ENCODE measurements around the gene ACSL6.

The ACSL6 gene

DNA sequence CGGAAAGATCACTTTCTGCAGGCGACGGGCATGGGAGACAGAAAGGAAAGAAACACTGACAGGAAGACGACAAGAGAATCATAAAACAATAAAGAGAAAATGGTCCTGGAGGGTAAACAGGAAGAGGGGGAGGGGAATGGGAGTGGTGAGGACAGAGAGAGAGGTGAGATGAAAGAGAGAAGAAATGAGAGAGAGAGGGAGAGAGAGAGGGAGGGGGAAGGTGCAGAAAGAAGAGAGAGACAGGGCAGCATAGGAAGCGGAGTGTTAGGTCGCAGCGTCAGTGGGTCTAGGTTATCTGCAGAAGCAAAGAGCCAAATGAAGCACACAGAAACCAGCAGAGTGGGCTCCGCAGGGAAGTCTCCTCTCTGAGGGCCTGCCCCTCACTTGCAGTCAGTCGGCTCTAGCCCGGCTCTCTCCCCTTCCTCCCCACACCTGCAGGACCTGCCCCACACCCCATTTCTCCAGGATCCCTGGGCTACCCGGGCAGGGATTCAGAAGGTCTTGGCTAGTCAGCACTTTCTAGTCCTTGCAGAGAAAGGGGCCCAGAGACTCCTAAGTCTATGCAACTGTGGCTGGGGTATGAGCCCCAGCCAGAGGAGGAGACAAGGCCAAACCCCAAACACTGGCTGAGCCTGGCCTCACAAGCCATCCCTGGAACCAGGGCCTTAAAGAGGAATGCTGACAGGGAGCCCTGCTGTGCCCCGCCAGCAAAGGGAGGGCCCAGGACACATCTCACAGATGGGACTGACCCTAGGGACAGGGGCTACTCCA lies 36.3 kb downstream of the ACSL6 start:
- no peak for DNase-seq

DNA sequence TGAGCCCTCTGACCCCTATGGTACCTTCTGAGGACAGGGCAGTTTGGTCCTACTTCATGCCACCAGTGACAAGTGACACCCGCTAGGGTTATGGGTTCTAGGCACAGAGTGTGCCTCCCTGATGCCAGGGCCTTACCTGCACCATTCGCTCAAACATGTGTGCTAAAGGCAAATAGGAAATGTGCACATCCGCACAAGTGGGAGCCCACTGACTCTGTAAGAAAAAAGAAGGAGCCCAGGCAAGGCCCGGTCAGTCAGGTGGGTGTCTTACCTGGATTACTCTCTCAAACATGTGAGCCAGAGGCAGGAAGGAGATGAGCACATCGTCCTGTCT lies 36.9 kb downstream of the ACSL6 start:
- no peak for DNase-seq

DNA sequence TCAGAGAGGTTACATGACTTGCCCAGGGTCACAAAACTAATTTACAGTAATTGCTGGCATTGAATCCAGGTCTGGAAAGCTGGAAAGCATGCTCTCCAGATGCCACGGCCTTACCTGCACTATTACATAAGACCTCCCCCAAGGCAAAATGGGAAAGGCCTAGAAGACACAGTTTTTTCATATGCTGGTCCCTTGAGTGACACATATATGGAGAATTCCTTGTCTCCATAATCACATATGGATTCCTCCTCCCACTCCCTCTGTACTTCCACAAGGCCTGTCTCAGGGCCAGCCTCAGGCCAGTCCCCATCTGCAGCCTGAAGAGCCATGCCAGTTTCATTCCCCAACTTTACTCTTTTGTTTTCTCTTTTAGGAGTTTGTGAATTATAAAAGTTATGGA lies 37.4 kb downstream of the ACSL6 start:
- DNase-seq = no peak

DNA sequence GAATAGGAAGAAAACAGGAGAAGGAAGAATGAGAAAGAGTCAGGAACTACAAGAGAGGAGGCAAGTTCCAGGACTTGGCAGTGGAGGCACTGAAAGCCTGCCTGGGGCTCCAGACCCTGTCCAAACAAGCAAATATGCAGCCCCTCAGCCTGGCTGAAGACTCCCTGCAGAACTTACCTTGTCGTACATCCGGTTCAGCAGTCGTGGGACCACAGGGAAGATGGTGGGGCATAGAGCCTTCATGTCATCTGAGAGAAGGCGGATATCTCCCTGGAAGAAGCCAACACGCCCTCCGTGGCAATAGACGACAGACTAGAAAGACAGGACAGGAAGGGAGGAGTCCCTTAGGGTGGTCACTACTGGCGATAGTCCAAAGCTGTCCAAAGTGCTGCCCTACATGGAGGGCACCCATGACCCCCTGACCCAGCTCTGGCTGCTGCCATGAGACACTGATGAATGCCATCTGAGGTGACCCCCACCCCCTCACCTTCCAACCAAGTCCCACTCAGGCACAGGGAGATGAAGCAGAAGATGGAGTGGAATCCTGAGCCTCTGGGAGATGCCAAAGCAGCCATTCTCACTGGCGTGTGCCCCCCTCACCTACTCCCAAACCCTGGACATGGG lies 38.3 kb downstream of the ACSL6 start:
- no peak for DNase-seq

DNA sequence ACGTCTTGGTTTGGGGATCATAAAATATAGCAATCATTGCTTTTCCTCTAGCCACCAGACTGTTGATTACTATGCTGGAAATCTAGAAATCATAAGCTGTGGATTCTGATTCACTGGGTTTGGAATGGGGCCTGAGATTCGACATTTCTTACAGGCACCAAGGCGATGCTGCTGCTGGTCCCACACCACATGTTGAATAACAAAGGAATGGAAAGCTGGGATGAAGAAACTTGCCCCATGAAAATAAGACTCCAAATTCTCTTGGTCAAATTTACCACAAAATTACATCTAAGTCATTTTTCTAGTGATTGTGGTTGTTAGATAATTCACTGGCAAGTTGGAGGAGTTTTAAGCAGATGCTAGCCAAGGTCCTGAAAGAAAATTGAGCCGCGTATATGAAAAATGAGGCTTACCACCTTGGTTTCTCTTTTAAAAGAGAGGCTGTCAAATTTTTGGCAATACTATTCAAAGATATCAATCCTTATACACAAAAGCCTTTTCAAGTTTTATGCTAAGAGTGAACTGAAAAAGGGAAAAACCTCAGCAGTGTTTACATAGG lies 43.0 kb downstream of the ACSL6 start:
- DNase-seq = no peak

DNA sequence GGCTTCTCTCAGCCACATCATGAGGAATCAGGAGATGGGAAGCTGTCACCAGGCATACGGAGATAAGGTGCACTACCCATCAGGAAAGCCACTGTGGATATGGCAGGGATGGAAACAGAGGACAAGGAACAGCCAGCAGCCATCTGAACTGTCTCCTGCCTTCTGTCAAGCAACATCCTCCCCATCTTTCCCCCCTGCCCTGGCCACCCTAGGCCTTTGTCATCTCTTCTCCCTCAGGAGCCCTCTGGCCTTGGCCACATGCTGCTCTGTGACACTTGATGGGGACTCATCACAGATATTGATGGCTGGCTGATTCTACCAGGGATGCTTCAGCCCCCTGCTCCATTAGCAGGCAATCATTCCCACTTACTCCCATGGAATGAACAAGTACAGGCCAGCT lies 44.9 kb downstream of the ACSL6 start:
- no peak for DNase-seq

DNA sequence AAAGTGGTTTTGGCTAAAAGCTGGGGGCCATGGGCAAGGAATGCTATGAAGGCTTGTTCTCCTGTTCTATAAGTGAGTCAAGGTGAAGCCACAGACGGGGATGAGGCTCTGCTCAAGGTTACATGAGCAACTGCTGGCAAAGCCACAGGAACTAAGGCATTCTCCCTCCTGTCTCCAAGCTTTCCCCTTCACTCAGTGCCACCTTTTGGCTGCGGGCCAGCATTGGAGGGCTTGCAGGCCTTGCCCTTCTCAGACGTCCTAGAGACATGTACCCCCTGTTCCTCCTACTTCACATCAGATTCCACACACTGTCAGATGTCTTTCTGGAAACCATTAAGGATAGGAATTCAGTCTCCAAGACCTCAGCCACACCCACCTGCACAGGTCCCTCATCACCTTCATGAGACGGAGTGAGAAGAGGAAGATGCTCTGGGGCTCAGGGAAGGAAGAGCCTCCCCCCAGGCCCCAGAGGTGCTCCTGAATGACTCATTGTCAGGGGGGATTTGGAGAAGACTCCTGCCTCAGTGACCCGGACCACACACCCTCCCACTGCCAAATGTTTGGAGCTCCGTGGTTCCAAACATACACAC lies 45.5 kb downstream of the ACSL6 start:
- no peak for DNase-seq

DNA sequence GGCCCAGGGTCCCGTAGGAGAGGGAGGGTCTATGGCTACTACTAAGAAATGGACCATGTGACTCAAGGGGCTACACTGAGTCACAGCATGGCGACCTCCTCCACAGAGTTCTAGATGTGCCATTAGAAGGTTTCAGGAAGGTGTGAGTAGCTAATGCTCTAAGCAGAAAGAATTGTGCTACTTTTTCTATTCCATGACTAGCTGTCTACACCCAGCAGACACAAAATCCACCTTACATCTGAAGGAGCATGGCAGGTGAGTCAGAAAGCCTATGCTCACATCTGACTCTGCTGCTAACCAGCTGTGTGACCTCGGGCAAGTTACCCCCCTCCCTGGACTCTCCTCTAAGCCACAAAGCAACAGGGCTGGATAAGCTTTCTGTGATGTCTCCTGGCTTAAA lies 51.6 kb downstream of the ACSL6 start:
- no peak for DNase-seq

DNA sequence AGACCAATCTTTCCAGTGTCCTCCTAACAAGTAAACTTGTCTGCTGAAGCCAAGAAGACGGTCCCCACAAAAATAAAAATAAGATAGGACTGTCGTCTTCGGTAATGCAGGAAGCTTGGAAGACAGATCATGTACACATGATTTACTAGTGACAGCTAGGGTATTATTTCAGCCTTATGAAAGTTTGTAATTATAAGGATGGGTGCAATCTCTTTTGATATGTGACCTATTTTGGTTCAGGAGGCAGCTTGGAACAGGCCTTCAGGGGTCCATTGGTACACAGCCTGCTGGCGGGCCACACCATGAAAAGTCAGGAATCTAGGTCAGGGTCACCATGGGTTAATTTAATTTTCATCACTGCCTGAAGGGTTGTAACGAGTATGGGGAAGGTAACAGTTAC lies 52.3 kb downstream of the ACSL6 start:
- no peak for DNase-seq

DNA sequence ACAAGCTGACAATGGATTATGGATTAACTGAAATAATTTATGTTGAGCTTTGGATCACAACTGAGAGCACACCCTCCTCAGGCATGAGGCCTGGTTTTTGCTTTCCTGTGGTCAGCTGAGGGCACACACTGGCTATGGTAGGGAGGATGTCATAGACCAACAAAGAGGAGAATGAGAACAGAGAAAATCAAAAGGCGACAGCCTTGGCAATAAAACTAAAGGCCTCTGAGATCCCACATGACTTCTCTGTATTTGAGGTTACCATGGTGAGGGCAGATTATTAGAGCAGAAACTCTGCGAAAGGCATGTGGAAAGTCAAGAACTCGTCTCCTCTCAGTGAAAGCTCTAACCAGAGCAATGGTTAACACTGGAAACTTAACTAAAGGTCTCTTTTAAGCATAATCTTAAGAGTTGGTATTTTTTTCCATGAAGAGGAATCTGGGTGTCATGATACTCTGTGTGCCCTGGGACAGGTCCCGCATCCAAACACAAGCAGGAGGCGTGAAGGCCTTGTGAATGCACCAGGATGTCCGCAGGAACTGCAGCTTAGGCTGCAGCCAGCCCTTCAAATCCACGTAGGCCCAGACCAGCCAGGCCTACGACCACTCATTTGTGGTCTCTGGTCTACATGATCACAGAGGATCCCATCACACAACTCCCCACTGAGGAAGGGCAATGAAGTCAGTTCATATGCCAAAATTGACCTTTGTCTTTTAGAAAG lies 53.6 kb downstream of the ACSL6 start:
- no peak for DNase-seq

DNA sequence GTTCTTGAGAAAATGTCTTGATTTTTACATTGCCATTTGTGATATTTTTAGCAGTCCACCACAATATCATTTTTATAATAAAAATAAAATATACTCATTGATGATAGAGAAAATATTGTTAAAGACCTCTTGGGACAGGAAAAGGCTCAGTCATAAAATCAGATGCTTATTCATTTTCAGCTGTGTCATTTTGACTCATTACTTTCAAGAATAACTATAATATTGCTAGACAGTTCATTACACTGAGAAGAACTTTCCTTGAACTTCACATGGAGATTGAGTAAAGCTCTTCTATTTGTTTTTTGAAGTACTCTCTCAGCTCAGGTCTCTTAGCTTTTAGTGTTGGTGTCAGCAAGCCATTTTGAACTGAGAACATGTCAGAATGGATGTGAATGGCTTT lies 57.5 kb downstream of the ACSL6 start:
- no peak for DNase-seq

DNA sequence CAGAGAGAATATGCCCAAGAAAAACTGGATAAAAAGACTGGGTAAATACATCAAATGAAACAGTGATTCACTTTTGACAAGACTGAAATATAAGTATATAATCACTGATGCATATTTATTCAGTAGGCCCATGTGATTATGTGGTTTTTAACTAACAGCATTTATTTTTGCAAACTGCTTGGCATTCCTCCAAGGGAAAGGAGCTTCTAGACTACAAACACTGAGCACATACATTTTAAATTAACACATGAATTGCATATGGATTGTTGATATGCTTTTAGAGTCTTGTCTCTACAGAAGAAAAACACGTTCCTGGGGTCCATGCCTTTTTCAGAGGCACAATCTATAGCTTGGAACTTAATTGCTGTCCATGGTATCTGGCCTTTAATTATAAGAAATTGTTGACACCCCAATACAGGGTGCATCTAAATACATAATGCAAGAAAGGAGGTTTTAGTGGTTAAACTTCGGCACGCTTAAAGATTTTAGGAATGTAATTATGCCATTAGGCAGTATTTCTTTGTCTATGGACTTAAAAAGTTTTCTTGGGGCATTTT lies 59.1 kb downstream of the ACSL6 start:
- no peak for DNase-seq

DNA sequence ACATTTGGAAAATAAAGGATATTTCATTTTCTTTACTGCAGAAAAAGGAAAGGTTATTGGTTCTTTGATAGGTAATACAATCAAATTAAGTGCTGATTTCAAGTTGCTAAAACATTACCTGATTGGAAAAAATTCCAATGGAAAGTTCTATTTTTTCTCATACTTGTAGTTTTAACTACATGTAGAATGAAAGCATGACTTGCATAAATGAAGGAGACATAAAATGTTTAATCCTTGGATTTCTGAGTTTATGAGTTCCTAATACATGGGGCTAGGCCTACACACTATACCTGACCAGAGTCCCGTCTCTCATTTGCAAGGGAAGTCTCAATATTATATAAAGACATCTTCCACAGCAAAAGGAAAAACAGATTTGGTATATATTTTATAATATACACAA lies 60.8 kb downstream of the ACSL6 start:
- DNase-seq = no peak

DNA sequence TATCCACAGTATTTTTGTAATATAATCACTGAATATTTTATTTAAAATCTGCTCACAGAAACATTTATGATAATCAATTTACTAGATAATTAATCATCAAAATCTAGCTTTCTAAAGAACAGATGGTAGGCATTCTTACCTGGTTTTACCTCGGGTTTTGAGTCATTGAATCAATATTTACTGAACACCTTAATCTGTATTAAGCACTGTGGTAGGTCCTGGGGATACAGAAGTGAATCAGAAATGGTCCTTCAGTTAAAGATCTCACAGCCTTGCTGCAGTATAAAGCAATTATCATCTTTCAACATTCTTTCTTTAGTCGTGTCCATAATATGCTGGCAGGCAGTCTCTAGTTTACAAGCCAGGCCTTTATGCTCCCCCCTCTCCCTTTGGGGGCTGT lies 64.0 kb downstream of the ACSL6 start:
- no peak for DNase-seq

DNA sequence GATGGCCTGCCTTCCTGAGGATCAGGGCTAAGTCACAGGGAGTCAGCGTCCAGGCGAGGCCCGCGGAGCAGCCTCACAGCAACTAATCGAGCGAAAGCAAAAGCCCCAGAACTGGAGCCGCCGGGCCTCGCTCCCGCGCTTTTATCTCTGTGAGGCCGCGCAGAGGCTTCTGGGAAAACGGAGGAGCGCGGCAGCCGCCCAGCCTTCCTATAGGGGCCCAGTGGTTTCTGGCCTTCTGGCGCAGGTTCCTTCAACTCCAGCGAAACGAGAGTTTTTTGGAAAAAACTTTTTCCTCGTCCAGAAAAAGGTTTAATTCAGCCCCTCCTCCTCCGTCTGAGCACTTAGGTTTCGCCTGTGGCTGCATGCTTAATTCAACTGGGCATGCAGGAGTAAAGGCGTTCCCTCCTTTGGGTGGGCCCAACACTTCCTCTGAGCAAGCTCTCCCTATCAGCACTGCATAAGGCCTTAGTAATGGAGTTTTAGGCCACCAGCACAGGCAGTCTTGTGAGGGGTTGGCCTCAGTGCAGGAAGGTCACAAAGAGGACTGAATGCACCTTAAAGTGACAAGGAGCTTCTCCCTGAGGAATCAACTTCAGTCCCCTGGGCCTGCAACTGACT lies 65.8 kb downstream of the ACSL6 start, which contains the start of gene MEIKIN:
Gene MEIKIN, minus strand, starts transcription at position 113 of the 618 bp plus-strand sequence. CDS start 158 bp downstream, outside the sequence.
- DNase-seq = no peak

DNA sequence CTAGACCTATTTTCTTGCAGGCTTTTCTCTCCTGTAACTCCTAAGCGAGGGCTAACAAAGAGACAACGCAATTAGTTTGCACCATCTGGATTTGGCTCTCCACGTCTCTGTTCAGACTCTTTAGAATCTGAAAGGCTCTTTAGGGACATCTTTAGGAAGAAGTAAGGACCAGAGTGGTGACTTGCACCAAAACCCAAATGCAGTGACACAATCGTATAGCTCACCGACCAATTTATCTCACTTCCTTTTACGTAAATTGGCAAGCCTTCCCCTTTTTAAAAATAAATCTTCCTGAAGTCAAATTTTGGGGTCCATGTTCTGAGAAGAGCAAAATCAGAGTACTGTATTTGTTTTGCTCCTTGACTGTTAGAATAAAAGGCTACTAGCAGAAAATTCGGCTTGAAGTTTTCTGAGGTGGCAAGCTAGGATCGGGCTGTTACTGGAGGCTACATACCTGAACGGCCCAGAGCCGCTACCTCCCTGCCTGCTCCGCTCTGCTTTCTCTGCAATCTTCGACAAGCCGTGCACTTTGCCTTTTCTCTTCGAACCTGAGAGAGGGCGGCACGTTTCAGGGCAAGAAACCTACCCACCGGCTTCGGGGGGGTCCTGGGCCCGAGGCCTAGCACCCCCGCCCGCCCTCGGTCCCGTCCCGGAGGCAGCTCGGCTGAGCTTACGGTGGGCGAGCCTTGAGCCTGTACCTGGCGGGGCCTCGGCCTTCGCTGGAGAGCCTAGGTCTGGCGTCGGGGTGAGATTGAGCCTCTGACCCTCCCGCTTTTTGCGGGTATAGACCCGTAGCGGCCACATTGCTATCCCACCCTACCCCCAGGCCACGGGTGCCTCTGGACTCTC lies 66.5 kb downstream of the ACSL6 start:
- DNase-seq = peak; percentile 83

DNA sequence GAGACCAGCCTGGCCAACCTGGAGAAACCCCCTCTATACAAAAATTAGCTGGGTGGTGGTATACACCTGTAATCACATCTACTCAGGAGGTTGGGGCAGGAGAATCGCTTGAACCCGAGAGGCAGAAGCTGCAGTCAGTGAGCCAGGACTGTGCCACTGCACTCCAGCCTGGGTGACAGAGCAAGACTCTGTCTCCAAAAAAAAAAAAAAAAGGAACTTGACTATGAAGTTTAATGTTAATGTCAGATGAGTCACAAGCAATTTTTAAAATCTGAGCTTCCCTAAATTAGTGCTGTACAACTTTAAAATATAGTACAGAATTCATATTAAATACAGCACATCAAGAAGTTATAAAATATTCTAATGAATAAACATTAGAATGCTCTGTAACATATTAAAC lies 67.5 kb downstream of the ACSL6 start:
- DNase-seq = peak; percentile 83

DNA sequence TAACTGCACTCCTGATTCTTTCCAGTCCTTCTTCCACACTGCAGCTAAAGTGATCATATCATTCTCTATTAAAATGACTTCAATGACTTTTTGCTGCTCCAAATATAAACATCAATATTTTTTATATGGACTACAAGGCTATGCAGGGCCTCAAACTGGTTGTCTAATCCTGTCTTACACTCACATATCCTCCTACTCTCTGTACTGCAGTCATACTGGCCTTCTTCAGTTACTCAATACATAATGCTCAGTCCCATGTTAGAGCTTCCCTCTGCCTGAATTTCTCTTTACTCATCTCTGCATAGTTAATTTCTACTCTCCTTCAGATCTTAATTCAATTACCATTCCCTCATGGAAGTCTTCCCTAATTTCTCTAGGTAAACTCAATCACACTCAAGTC lies 69.4 kb downstream of the ACSL6 start:
- peak; percentile 72 for DNase-seq

DNA sequence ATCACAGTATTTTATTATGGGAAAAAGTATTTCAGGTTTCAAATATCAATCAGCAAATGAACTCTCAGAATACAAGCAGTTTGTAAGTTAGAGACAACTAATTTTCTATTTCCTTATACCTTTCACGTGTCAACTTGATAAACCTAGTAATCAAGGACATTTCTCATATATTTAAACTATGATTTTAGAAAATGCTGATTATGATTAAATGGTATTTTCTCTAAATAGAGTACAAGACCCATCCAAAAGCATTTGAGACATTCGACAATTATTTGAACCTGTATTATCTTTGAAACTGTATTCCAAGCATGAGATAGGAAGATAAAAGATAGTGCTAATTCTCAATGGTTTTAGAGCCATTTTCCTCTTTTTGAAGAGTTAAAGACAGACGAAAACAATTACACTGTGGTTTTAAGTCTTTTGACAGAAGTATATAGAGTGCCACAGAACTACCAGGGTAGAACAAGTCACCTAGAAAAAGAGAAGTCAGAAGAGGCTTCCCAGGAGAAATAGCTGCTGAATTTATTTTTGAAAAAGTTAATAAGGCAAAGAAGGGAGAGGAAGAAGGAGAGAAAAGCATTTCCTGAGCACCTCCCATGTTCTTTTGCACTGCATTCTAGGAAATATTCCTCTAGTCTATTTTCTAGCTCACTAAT lies 71.6 kb downstream of the ACSL6 start:
- no peak for DNase-seq

DNA sequence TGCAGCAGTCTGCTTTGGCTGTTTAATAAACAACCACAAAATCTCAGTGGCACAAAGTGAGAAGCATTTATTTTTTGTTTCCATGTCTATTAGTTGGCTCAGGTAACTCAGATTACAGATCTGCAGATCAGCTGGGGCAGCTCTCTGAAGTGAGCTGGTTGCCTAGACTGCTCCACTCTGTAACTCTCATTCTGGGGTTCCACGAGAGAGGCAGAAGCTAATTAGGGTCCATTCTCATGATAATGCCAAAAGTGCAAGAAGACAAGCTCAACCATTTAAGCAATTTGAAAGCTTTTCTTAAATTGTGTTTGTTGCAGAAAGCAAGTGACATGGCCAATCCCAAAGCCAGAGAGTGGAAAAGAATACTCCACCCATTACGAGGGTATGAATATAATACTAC lies 79.2 kb downstream of the ACSL6 start:
- DNase-seq = no peak

DNA sequence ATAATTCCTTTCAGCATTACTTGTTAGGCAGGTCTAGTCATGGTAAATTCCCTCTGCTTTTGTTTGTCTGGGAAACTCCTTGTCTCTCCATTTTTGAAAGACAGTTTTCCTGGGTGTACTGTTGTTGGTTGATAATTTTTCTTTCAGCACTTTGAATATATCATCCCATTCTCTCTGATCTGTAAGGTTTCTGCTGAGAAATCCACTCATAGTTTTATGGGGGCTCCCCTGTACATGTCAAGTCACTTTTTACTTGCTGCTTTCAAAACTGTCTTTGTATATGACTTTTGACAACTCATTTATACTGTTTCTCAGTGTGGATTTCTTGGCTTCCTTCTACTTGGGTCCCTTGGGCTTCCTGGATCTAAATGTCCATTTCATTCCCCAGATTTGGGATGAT lies 82.5 kb downstream of the ACSL6 start:
- no peak for DNase-seq
